ENCODE results near the gene SSC5D.
"Not testable (repeated sequence)": the region's sequence is repeated elsewhere in the genome, so short reads cannot be mapped to it uniquely, and the experiment has no call there.

The SSC5D gene

GRCh38 chr19:55492362-55492944 is 4.2 kb downstream of the SSC5D start:
- no peaks in the 10 kb centered on the region; the same call in 1 of the 2 replicates for H3K4me1 ChIP-seq
- no peak for DNase-seq (ENCODE audit: low spot score in 2 of 2)
- H3K9me3 ChIP-seq = no peaks in the 10 kb centered on the region
- no peaks in the 10 kb centered on the region; the same call in 1 of the 2 replicates for H3K36me3 ChIP-seq (replicated peaks)
- no peak overlapping the region for H3K4me3 ChIP-seq
- 0 out of 2 replicates have a peak, but pooled peaks cover 5% of the 10 kb centered on the region for H3K27me3 ChIP-seq (ENCODE audit: low read depth)
- in situ Hi-C loops (cut with MboI; ENCODE audit: low sequenced_read_pairs) = no loop called here

GRCh38 chr19:55493052-55493644 is 4.9 kb downstream of the SSC5D start:
- in situ Hi-C loops (cut with MboI; ENCODE audit: low sequenced_read_pairs) = no loop called here
- Histone ChIP-seq H3K4me1 (no peaks in the 10 kb centered on the region), H3K27me3 (ENCODE audit: low read depth) (0 out of 2 replicates have a peak, but pooled peaks cover 5% of the 10 kb centered on the region), H3K36me3 (replicated peaks) (no peaks in the 10 kb centered on the region), H3K9me3 (no peaks in the 10 kb centered on the region), H3K4me3 (no peak overlapping the region)
- no peak for DNase-seq (ENCODE audit: low spot score in 2 of 2)

GRCh38 chr19:55493645-55494171 is 5.5 kb downstream of the SSC5D start:
- Histone ChIP-seq H3K4me1 (no peaks in the 10 kb centered on the region), H3K27me3 (ENCODE audit: low read depth) (0 out of 2 replicates have a peak, but pooled peaks cover 5% of the 10 kb centered on the region), H3K36me3 (replicated peaks) (no peaks in the 10 kb centered on the region), H3K9me3 (no peaks in the 10 kb centered on the region), H3K4me3 (no peak overlapping the region)
- DNase-seq (ENCODE audit: low spot score in 2 of 2) = no peak
- in situ Hi-C loops (cut with MboI; ENCODE audit: low sequenced_read_pairs) = no loop called here

- in situ Hi-C loops (cut with MboI; ENCODE audit: low sequenced_read_pairs) = no loop called here
- DNase-seq (ENCODE audit: low spot score in 2 of 2) = no peak
- Histone ChIP-seq H3K9me3 (no peaks in the 10 kb centered on the region), H3K4me3 (no peak overlapping the region), H3K4me1 (no peaks in the 10 kb centered on the region), H3K36me3 (replicated peaks) (no peaks in the 10 kb centered on the region), H3K27me3 (ENCODE audit: low read depth) (0 out of 2 replicates have a peak, but pooled peaks cover 5% of the 10 kb centered on the region)
Observed at GRCh38 chr19:55494172-55494761, 6.0 kb downstream of the SSC5D start.

- in situ Hi-C loops (cut with MboI; ENCODE audit: low sequenced_read_pairs) = no loop called here
- H3K4me3 ChIP-seq = no peak overlapping the region
- H3K27me3 ChIP-seq (ENCODE audit: low read depth) = 0 out of 2 replicates have a peak, but pooled peaks cover 5% of the 10 kb centered on the region
- no peaks in the 10 kb centered on the region for H3K9me3 ChIP-seq
- no peaks in the 10 kb centered on the region for H3K36me3 ChIP-seq (replicated peaks)
- DNase-seq (ENCODE audit: low spot score in 2 of 2) = peak in 1 of 2 experiments; percentile 63
- H3K4me1 ChIP-seq = no peaks in the 10 kb centered on the region
Observed at GRCh38 chr19:55495646-55496349, 7.6 kb downstream of the SSC5D start.

- H3K4me1 ChIP-seq; in situ Hi-C loops (cut with MboI; ENCODE audit: low sequenced_read_pairs); DNase-seq (ENCODE audit: low spot score in 2 of 2); H3K36me3 ChIP-seq (replicated peaks); H3K9me3 ChIP-seq; H3K4me3 ChIP-seq; H3K27me3 ChIP-seq (ENCODE audit: low read depth): not testable (repeated sequence)
Observed at GRCh38 chr19:55496820-55497219, 8.6 kb downstream of the SSC5D start.

GRCh38 chr19:55497763-55498162 is 9.5 kb downstream of the SSC5D start:
- H3K36me3 ChIP-seq (replicated peaks) = no peaks in the 10 kb centered on the region
- H3K4me1 ChIP-seq = no peaks in the 10 kb centered on the region
- no peaks in the 10 kb centered on the region for H3K9me3 ChIP-seq
- in situ Hi-C loops (cut with MboI; ENCODE audit: low sequenced_read_pairs) = no loop called here
- no peak for DNase-seq (ENCODE audit: low spot score in 2 of 2)
- no peak overlapping the region for H3K4me3 ChIP-seq
- H3K27me3 ChIP-seq (ENCODE audit: low read depth) = no peaks in the 10 kb centered on the region

GRCh38 chr19:55498246-55498840 is 10.1 kb downstream of the SSC5D start:
- in situ Hi-C loops (cut with MboI; ENCODE audit: low sequenced_read_pairs) = no loop called here
- H3K27me3 ChIP-seq (ENCODE audit: low read depth) = no peaks in the 10 kb centered on the region
- no peak for DNase-seq (ENCODE audit: low spot score in 2 of 2)
- H3K9me3 ChIP-seq = no peaks in the 10 kb centered on the region
- H3K36me3 ChIP-seq (replicated peaks) = no peaks in the 10 kb centered on the region
- H3K4me3 ChIP-seq = no peak overlapping the region
- no peaks in the 10 kb centered on the region for H3K4me1 ChIP-seq

- H3K27me3 ChIP-seq (ENCODE audit: low read depth) = no peaks in the 10 kb centered on the region
- no peaks in the 10 kb centered on the region for H3K4me1 ChIP-seq
- no peaks in the 10 kb centered on the region for H3K9me3 ChIP-seq
- no peaks in the 10 kb centered on the region for H3K36me3 ChIP-seq (replicated peaks)
- DNase-seq (ENCODE audit: low spot score in 2 of 2) = no peak
- H3K4me3 ChIP-seq = no peak overlapping the region
- in situ Hi-C loops (cut with MboI; ENCODE audit: low sequenced_read_pairs) = no loop called here
Observed at GRCh38 chr19:55500368-55500952, 12.2 kb downstream of the SSC5D start.

- no peak for DNase-seq (ENCODE audit: low spot score in 2 of 2)
- Histone ChIP-seq H3K4me1 (no peaks in the 10 kb centered on the region), H3K9me3 (no peaks in the 10 kb centered on the region), H3K36me3 (replicated peaks) (no peaks in the 10 kb centered on the region), H3K27me3 (ENCODE audit: low read depth) (no peaks in the 10 kb centered on the region), H3K4me3 (no peak overlapping the region)
- in situ Hi-C loops (cut with MboI; ENCODE audit: low sequenced_read_pairs) = no loop called here
Observed at GRCh38 chr19:55502197-55502952, 14.1 kb downstream of the SSC5D start.

GRCh38 chr19:55503157-55503501 is 14.9 kb downstream of the SSC5D start:
- Histone ChIP-seq H3K4me1 (no peaks in the 10 kb centered on the region), H3K27me3 (ENCODE audit: low read depth) (no peaks in the 10 kb centered on the region), H3K9me3 (no peaks in the 10 kb centered on the region), H3K4me3 (no peak overlapping the region), H3K36me3 (replicated peaks) (no peaks in the 10 kb centered on the region)
- in situ Hi-C loops (cut with MboI; ENCODE audit: low sequenced_read_pairs) = no loop called here
- DNase-seq (ENCODE audit: low spot score in 2 of 2) = no peak

- peak; percentile 68 to 93 for DNase-seq (ENCODE audit: low spot score in 2 of 2)
- no peaks in the 10 kb centered on the region for H3K27me3 ChIP-seq (ENCODE audit: low read depth)
- peak overlapping the region; percentile 24 for H3K4me3 ChIP-seq
- no peaks in the 10 kb centered on the region for H3K9me3 ChIP-seq
- no peaks in the 10 kb centered on the region for H3K4me1 ChIP-seq
- H3K36me3 ChIP-seq (replicated peaks) = no peaks in the 10 kb centered on the region
- in situ Hi-C loops (cut with MboI; ENCODE audit: low sequenced_read_pairs) = no loop called here
Observed at GRCh38 chr19:55503502-55504251, 15.4 kb downstream of the SSC5D start.
